Left hindlimb (tissue), 1 donor: ENCODE measurements around the gene PAX8.
"Not testable (repeated sequence)": the region's sequence is repeated elsewhere in the genome, so short reads cannot be mapped to it uniquely, and the experiment has no call there.

Source experiments
- DNase-seq: peaks from one replicate; pipeline ENCODE4 v3.0.0-alpha.2; 2018

Gene PAX8

GRCh38 chr2:113288674-113289149, 10.0 kb upstream of the PAX8 start:
- not testable (repeated sequence) for DNase-seq

GRCh38 chr2:113288117-113288673, 9.5 kb upstream of the PAX8 start:
- not testable (repeated sequence) for DNase-seq

DNA sequence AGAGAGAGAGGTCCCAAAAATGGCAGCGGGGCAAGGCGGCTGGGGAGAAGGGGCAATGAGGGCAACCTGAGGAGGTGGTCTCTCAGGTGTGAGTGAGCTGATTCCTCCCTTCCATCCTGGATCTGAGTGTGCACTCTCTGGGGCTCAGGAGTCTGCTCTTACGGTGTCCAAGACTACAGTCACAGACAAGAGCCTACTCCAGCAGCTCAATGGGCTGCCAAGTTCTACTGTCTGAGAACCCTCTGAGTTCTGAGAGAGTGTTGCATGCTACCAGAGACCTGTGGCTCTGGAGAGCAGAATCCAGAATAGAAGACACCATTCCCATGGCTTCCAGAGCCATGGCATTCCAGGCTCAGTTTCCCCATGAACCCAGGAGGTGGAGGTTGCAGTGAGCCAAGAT, 7.1 kb upstream of the PAX8 start:
- DNase-seq, result no peak

DNA sequence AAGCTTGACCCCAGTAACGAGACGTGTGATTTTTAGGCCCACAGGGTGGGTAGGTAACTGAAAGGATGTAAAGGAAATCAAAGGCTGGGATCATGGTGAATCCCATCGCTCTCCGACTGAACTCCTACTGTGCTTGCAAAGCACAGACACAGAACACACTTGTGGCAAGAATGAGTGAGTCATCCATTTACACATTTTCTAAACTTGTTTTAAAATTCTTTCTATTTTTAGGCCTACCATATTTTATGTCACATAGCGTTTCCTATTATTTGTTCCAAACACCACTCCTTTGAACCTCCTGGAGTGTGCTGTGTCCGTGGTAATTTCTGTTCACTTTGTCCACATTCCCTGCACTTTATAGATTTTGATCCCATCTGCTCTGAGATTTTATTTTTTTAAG, 6.3 kb upstream of the PAX8 start:
- DNase-seq, result not testable (repeated sequence)

GRCh38 chr2:113284476-113284875, 5.8 kb upstream of the PAX8 start:
- no peak for DNase-seq

GRCh38 chr2:113283704-113284284, 5.1 kb upstream of the PAX8 start:
- peak; percentile 75 for DNase-seq

GRCh38 chr2:113282747-113283533, 4.2 kb upstream of the PAX8 start:
- no peak for DNase-seq

DNA sequence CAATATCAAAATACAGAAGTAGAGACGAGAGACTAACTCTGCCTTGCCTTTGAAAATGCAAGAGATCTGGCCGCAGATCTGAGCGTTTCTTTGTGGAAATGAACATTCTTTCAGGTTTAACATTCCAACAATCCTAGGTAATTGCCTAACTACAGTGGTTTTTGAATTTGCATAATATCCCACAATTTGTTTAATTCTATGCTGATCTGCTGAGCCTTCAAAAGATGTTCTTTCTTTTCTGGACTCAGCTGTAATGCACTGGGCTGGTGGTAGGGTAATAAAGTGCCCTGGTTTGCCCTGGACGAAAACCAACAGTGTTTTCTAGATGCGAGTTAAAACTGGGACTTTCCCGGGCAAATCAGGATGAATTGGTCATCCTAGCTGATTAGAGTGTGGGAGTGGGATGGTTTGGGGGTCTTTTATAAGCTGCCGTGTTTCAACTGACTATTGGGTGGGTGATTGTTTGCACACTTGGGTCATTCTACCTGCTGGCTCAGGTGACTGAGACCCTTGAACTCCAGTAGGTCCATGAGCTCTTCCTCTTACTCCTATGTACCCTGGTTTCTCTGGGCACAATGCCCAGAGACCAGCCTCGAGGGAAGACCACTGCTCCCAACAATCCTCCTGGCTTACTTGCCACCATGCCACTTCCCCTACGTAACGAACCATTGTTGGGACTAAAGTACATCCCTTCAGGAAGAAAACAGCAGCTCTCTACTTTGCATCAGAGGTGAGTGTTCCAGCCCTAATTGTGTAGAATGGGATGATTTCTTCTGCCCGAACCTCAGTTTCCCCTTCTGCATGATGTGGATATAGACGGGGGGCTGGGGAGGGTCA, 3.4 kb upstream of the PAX8 start:
- DNase-seq, result no peak

- no peak for DNase-seq
Observed at GRCh38 chr2:113278073-113278741, 514 bp downstream of the PAX8 start.

- no peak for DNase-seq
Observed at GRCh38 chr2:113277474-113278072, 1.1 kb downstream of the PAX8 start.

- DNase-seq, result no peak
Observed at GRCh38 chr2:113276761-113277425, 1.8 kb downstream of the PAX8 start.

- no peak for DNase-seq
Observed at GRCh38 chr2:113276216-113276760, 2.4 kb downstream of the PAX8 start.

DNA sequence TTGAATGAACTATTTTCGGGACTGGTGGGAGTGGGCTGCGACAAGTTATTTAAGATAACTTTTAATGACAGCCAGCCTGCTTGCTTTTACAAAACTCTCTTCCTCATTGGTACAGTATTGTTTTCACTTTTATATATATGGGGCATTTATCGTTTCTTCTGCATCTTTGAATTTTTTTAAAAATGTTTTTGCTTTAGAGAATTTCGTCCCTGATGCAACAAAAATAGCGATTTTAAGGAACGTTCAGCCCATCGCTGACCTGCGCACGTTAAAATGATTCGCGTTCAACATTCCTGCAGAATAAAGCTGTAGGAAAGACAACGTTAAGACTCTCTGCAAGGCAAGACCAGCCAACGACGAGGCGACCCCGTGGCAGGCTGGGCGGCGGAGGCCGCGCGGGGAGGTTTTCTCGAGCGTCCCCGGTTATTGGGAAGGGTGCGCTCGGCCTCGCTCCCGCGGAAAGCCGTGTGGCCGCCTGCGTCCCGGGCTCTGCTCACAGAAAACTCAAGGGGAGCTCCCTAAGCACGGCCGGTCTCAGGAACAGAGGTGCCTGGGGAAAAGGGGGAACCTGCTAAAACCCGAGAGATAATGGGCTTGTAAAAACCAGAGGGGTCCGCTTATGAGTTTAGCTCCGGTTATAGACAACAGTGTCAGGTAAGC, 3.0 kb downstream of the PAX8 start:
- DNase-seq, result no peak

GRCh38 chr2:113274432-113274831, 4.3 kb downstream of the PAX8 start:
- DNase-seq, result no peak

GRCh38 chr2:113273981-113274380, 4.7 kb downstream of the PAX8 start:
- DNase-seq, result no peak

DNA sequence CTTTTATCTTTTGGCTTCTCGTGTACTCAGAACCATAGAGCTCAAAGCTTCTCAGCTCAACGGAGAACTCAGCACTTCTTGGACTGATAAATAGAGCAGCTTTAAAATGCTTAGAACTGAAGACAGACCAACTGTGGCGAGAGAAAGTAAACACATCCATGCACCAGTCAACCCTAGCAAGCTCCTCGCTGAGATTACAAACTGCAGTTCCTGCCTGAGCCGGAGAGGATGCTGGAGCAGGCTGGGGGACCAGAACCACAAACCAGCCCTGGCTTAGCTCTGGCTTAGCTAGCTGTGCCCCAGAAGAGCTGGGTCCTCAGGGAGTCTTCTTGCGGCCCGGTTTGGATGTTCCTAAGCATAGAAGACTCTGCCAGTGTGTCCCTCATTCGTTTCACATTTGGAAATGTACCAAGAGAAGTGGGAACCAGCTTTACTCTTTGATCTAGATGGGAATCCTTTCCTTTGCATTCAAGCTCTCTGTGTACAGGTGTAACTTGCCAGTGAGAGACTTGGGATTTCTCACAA, 5.6 kb downstream of the PAX8 start:
- no peak for DNase-seq

- no peak for DNase-seq
Observed at GRCh38 chr2:113272477-113272876, 6.2 kb downstream of the PAX8 start.

DNA sequence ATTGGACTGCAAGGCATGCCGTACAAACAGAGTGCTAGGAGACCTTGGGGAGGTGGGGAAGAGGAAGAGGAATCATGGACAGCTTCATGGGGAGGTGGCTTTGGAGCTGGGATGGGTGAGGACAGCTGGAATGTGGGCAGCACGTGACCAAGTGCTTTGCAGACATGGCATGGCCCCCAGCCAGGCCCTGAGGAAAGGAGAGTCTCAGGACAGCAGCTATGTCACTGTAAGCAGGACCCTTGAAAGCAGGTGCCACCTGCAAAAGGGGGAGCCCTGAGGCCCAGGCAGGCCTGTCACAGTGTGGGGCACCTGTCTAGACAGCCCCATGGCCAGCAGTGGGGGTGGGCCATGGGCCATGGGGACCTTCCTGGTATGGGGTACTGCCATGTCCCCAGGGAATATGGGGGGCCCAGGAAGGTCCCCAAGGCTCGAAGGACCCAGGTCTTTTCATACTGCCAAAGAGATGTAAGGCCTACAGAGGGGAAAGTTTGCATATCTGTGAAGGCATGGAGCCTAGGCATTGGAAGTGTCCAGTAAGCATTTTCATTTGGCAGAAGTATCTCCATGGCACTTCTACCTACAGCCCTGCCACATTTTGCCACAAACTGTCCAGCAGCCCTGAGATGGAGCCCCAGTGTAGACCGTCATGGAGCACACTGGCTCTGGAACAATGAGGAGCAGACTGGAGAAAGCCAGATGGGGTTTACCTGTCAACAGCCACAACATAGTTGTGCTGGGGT, 9.9 kb downstream of the PAX8 start:
- no peak for DNase-seq

GRCh38 chr2:113266431-113266830, 12.3 kb downstream of the PAX8 start:
- no peak for DNase-seq
